HG02588 (cell line): ENCODE data around the gene MYO15A.
A peak's percentile ranks its signal among the peaks of the same experiment; 100 is the strongest.

Experiments used
- ATAC-seq: cut with Tn5 transposase; IDR thresholded peaks from one replicate; pipeline ENCODE4 v1.9.1; 2021; ENCODE audit warnings: mild to moderate bottlenecking, moderate library complexity; ENCODE audit not compliant: unreplicated experiment

The MYO15A gene

DNA sequence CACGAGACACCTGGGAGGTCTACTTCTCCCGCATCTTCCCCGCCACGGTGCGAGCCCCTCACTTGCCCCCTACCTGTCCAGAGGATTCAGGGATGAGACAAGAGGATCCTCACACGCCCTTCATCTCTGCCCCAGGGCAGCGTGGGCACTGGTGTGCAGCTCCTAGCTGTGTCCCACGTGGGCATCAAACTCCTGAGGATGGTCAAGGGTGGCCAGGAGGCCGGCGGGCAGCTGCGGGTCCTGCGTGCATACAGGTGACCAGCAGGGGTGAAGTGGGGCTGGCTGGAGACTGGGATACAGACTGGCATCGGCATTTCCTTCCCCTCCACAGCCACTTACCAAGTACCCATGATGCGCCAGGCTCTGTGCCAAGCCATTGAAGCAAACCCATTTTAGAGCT lies 46.6 kb downstream of the MYO15A start:
- ATAC-seq, result no peak

DNA sequence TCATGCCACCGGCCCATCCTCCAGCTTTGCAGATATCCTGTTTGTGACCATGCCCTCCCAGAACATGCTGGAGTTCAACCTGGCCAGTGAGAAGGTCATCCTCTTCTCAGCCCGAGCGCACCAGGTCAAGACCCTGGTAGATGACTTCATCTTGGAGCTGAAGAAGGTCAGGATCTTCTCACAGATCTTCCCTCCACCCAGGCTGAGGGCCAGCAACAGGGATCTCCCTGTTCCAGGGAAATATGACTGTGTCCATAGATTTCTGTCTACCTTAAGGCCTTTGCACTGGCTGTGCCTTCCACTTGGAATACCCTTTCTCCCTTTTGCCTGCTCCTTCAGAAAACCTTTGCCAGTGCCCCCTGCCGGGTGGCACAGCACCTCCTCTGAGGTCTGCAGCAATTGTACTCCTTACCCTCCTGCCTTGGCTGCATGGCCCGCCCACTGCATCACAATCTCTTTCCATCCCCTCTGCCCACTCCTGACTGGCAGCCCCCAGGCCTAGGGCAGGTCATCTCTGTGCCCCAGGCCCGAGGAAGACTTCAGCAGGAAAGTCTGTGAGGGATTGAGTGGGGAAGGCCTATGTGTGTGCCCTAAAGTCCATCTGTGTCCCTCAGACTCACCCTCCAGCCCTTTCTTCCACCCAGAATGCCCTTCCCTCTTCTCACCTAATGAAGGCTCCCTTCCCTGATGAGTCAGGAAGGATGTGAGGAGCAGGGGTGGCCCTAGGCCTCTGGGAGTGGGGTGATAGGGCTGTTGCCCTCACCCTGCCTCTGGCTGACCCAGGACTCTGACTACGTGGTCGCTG lies 47.8 kb downstream of the MYO15A start:
- ATAC-seq, result no peak

DNA sequence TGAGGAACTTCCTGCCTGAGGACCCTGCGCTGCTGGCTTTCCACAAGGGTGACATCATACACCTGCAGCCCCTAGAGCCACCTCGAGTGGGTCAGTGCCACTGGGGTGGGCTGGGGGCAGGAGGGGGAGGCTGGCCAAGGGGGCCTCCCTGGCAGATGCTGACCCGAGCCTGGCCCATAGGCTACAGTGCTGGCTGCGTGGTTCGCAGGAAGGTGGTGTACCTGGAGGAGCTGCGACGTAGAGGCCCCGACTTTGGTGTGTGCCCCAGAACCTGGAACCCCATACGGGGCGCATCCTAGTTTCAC lies 48.4 kb downstream of the MYO15A start:
- ATAC-seq, result no peak

DNA sequence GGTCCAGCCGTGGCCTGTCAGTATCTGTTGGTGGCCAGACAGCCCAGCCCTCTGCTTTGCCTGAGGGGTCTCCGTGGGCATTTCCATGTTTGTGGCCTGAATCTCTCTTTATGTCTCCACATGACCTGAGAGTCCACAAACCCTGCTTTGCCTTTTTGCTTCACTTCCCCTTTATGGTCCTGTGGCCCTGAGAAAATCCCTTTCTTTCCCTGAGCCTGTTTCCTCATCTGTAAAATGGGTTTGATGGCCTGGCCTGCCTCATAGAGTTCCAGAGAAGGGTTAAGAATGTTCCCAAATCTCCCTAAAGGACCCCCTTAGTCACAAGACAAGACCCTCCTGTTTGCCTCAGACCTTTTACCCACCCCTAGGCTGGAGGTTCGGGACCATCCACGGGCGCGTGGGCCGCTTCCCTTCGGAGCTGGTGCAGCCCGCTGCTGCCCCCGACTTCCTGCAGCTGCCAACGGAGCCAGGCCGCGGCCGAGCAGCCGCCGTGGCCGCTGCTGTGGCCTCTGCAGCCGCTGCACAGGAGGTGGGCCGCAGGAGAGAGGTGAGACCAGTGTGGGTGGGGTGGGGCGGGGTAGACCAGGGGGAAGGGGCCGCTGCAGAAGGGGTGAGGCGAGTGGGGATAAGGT lies 48.9 kb downstream of the MYO15A start:
- no peak for ATAC-seq

DNA sequence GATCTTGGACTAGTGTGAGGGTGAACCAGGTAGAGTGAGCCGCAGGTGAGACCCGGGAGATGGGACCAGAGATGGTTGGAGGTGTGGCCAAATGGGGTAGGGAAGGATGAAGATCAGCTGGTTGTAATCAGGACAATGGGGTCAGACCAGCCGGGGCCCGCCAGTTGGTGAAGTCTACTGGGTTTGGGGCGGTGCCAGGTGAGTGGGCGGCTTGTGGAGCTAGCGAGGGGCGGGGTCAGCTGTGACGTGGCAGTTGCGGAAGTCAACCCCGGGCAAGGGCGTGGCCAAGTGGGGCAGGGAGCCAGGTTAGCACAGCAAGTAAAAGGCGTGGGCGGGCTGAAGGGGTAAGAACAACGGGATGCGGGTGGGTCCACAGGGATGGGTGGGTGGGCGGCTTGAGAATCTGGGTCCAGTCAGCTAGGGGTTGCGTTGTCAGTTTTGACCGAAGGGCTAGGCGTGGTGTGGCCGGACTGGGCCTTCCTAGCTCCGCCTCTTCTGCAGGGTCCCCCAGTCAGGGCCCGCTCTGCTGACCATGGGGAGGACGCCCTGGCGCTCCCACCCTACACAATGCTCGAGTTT lies 49.6 kb downstream of the MYO15A start:
- no peak for ATAC-seq

DNA sequence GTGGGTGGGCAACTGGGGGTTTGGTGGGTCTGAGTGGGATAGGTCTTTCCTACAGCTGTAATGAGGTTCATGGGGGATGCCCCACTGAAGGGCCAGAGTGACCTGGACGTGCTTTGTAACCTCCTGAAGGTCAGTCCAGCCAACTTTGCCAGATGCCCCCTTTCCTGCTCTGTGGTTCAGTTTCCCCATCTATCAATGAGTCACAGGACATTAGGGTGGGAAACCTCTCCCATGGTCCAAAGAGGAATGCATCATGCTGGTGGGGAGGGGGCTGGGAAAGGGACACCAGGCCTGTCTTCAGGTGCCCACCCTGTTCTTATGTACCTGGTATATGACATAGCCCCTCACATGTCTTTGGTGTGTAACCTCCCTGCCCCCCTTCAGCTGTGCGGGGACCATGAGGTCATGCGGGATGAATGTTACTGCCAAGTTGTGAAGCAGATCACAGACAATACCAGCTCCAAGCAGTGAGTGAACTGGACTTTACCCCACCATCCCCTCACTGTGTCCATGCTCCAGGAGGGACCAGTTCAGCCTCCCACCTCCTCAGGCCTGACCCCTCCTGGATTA lies 51.1 kb downstream of the MYO15A start:
- no peak for ATAC-seq

DNA sequence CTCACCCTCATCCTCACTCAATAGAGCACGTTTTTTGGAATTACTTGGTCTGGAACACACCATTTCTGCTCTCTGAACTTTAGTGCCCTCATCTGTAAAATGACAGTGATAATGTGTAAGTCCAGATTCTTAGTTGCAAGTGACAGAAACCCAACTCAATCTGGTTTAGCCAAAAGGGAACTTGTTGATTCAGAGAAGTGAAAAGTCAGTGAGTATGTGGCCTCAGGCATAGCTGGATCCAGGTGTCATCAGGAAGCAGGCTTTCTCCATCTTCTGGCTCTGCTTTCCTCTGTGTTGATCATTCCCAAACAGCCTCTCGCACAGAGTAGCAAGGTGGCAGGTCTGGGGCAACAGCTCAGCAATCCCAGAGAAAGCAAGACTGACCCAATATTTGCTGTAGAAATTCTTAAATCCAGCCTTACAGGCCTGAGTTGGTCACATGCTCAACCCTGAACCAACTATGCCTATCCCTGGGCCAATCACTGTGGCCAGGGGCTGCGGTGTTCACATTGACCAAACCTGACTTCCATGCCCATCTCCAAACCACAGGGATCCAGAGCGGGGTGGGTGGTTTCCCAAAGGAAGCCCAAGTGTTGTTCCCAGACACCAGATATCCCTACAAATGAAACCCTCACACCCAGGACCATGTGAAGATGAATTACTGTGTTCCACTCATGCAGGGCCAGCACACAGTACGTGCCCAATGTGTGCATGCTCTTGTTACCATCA lies 51.7 kb downstream of the MYO15A start:
- ATAC-seq, result no peak

DNA sequence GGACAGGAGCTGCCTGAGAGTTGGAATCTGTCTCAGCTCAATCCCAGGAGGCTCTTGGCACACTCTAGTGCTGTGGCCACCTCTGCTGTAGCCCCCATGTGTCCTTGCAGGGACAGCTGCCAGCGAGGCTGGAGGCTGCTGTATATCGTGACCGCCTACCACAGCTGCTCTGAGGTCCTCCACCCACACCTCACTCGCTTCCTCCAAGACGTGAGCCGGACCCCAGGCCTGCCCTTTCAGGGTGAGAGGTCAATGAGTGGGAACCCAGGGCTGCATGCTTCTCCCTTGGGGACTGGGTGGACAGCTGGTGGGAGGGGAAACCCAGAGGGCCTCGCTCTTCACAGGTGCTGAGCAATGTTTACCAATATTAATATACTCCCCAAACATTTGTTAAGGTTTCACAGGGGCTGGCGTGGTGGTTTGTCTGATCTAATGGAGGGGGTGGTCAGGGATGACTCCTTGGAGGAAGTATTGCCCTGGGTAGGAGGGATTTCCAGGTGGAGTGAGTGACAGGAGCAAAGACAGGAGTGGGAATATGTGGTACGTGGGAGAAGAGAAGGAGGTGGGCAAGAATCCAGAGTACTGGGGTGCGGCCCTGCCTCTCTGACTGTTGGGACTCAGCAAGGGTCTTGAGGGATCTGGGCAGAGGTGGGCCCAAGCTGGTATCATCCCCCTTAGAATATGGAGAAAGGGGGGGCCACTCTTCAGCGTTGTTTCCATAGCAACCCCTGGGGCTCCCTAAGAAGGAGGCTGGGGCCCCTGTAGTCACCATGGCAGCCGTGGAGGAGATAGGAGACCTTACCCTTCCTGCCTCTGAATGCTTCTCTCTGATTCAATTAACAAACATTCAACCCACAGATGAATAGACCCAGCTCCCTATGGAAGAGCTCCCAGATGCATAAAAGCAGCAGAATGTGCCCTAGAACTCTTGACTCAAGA lies 52.9 kb downstream of the MYO15A start:
- peak; percentile 44 for ATAC-seq

DNA sequence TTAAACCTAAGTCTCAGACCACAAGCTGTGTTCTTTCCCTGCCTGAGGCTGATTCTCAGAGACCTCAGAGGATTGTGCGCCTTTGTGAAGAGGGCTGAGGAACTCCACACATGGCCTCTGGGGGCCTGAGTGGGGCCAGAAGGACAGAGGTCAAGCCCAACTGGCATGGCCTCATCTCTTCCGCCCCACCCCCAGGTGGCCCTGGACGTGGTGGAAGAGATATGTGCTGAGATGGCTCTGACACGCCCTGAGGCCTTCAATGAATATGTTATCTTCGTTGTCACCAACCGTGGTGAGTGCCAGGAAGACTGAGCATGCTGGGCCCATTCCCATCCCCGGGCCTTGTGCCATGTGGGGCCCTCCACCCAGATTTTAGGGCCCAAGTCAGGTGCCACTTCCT lies 55.0 kb downstream of the MYO15A start:
- no peak for ATAC-seq

DNA sequence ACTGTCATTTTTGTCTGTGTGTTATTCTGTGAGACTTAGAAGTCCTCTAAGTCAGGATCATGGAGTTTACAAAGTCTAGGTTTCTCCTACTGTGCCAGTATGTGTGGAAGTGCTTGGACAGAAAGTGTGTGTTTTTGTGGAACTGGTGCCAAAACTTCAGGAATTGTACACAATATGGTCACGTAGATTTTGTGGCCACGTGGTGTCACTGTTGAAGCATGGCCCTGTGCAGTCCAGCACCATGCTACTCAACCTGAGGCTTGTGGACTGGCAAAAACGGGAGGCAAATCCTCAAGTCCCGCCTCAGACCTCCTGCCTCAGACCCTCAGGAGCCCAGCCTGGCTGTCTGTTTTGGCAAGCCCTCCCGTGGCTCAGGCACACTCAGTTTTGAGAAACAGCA lies 58.3 kb downstream of the MYO15A start:
- no peak for ATAC-seq

DNA sequence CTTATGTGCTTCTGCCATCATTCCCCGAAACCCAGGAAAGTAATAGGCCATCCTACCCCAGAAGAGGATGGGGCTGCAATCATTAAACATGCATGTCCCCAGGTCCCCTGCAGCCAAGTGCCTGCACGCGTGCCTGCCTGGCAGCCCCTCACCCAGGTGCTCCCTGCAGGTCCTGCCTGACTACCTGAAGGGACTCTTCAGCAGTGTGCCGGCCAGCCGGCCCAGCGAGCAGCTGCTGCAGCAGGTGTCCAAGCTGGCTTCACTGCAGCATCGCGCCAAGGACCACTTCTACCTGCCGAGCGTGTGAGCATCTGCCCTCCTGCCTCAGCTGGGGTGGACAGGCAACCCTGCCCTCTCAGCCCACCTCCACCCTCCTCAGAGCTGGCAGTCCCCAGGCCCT lies 58.9 kb downstream of the MYO15A start:
- no peak for ATAC-seq

DNA sequence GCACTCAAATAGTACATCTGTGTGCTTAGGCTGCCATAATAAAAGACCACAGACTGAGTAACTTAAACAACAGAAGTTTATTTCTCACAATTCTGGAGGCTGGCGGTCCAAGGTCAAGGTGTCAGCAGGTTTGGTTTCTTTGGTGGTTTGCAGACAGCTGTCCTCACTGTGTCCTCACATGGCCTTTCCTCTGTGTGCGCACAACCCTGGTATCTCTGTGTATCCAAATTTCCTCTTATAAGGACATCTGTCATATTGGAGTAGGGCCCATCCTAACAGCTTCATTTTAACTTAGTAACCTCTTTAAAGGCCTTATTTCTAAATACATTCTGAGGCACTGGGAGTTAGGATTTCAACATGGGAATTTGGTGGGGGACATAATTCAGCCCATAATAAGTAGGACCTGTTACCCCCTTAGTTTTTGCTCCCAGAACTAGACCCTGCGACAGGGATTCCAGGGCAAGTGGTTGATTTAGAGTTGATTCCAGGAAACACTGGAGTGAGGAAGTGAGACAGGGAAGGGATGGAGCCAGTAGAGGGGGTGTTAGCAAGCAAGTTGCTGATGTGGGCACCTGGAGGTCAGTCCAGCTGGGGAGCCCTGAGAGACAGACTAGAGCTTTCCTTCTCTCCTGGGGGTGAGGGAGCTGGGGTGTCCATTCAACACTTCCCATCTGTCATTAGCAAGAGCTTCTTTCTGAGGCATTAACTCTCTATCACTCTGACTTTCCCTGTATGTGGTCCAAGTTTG lies 64.1 kb downstream of the MYO15A start:
- ATAC-seq, result no peak

DNA sequence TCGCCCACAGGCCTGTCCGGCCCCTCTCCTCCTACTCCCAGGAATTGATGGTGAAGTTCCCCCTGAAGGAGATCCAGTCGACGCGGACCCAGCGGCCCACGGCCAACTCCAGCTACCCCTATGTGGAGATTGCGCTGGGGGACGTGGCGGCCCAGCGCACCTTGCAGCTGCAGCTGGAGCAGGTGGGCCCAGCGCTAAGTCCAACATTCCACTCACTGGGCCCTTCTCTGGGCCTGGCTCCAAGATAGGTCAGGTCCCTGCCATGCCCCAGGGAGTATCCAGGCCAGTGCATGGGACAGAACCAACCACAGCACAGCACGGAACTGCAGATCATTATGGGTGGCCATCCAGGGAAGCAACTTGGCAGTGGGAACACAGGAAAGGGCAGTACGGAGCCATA lies 65.2 kb downstream of the MYO15A start:
- no peak for ATAC-seq

DNA sequence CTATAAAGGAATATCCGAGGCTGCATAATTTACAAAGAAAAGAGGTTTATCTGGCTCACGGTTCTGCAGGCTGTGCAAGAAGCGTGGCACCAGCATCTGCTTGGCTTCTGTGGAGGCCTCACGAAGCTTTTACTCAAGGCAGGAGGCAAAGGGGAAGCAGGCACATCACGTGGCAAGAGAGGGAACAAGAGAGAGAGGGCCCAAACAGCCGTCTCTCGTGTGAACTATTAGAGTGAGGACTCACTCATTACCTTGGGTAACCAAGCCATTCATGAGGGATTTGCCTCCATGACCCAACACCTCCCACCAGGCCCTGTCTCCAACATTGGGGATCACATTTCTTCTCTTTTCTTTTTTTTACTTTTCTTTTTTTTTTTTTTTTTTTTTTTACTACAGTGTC lies 67.6 kb downstream of the MYO15A start:
- no peak for ATAC-seq

DNA sequence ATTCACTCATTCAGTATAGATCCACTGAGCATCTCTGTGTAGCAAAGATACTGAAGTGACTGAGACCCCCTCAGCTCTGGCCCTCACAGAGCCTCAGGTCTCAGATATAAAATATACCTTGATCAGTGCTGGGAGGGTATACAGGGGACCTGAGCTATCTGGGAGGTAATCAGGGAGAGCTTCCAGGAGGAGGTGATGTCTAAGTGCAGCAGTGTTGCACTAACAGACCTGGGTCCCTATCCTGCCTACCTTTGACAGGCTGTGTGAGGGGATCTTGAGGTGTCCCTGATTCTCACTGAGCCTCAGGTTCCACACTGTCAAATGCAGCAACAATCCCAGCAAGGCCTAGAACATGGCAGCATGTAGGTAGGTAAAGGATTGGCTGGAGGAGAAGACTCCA lies 68.6 kb downstream of the MYO15A start:
- ATAC-seq, result no peak

DNA sequence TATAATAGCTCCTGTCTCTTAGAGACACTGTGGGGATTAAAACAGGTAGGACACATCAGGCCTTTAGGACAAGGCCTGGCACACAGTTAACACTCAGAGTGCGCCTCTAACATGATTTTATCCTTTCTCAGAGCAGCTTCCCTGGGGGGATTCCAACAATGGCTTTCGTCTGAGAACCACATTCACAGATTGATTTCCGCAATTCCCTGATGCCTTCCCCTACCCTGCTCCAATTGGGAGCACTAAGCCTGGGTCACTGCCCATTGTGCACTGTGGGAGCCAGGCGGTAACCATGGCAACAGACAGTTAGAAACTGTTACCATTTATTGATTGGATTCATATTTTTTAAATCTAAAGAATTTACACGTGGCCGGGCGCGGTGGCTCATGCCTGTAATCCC lies 69.2 kb downstream of the MYO15A start:
- no peak for ATAC-seq

DNA sequence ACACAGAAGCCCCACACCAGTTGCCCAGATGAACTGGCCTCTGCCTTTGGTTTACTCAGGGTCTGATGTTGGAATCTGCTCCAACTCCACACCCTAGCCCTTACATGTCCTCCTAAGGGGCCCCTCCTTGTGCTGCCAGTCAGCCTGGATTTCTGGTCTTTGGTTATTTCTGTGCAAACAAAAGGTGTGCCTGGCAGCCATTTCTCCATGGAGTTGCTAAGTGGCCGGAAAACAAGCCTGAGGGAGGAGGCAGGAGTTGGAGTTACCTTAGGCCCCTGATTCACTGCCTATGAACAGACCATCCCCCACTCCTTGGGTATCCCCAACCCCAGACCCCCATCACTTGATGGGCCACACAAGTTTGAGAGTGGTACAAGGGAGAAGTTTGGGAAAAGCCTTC lies 70.6 kb downstream of the MYO15A start:
- ATAC-seq, result no peak

DNA sequence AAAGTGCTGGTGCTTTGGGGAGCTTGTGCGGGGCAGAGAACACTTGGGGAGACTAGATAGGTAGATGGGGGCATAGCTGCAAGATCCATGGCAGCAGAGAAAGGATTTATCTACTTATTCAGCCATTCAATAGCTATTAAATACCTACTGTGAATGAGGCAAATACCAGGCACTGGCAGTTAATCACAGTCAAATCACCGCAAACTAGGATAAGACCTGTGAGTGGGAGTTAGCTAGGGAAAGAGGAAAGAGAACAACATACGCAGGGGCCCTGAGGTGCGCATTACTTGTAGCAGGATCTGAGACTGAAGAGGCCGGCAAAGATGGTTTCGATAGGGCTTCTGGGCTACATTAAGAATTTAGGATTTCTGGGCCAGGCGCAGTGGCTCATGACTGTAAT lies 71.2 kb downstream of the MYO15A start:
- no peak for ATAC-seq

DNA sequence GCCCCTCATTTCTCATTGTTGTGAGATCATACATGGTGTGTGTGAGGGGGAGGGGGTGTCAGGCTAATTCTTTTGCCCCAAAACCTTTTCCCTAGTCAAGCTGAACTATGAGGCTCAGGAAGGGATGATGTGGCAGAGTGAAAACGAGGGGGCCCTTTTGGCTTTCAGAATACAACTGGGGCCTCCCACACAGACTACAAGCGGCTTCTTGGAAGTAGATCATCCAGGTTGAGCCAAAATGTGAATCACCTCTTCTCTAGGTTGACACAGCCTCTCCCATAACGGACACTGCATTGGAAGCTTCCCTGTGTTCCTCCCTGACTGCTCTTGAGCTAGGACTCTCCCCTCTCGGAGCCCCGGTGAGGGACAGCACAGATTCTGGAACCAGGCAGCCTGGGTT lies 72.8 kb downstream of the MYO15A start:
- no peak for ATAC-seq
